Esophagus muscularis mucosa (tissue), 4 donors: ENCODE data around the gene S100A13.

Source experiments
- CTCF ChIP-seq, 3 experiments: fragments of 200-600 bp in 2 of 3; fragments of 450-650 bp in 1 of 3; sonication (generic) in 2 of 3; IDR thresholded peaks; one replicate each; pipeline ENCODE4 v1.5.1; 2017 to 2019; ENCODE audit warnings: antibody characterized with exemption in 3 of 3, mild to moderate bottlenecking in 2 of 3, moderate library complexity in 1 of 3
- EP300 ChIP-seq: sonication (generic); formaldehyde crosslinking; IDR thresholded peaks from one replicate; pipeline ENCODE4 v1.6.1; 2017; ENCODE audit warnings: antibody characterized with exemption
- POLR2A ChIP-seq: fragments of 450-650 bp; IDR thresholded peaks from one replicate; pipeline ENCODE4 v1.6.1; 2017; ENCODE audit warnings: antibody characterized with exemption, moderate library complexity, mild to moderate bottlenecking, low read depth
- POLR2AphosphoS5 ChIP-seq, 2 donors: sonication (generic); formaldehyde crosslinking; IDR thresholded peaks; one replicate each; pipeline ENCODE4 v1.6.1; 2017; ENCODE audit warnings: antibody characterized with exemption in 2 of 2

DNA sequence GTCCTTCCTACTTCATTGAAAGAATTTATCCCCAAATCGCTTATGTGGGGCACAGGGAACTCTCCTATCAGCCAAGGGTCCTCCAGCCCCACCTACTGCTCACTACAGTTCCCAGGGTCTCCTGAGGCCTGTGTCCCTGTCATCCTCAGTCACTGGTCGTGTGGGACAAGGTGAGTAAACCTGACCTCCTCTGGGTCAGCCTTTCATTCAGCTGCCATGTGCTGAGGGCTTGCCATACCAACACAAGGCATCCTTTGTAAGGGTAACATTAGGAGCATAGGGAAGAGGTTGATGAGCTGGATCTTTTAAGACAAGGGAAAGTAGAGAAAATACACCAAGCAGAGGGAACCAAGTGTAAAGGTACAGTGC, 20.0 kb upstream of the S100A13 start:
- TF ChIP-seq POLR2A, result no peak
- TF ChIP-seq EP300, result no peak
- TF ChIP-seq CTCF (IDR thresholded peaks at IDR 0.05), result no peak
- TF ChIP-seq POLR2AphosphoS5 (IDR thresholded peaks at IDR 0.05), result peak in 1 of 2 donors; percentile 12
